HCT116 (cell line): ENCODE data around the gene KNDC1. TPM values are rescaled to one million over a fixed set of nuclear protein-coding genes. Genes with fewer than 3 reads are reported as not detected.

Experiments used
- ATAC-seq: fragments of 200-7000 bp; cut with Tn5 transposase; 2 replicates; pipeline ENCODE4 v1.9.1; 2020; ENCODE audit warnings: mild to moderate bottlenecking, moderate library complexity
- BruUV-seq: library from RNA; stranded (reverse); fragments of 400-500 nt; replicated peaks from 2 replicates; lab custom pipeline; 2021; lab: Mats Ljungman, UMichigan
- CTCF ChIA-PET: fragments of 300-600 bp; sonication (Branson Sonifier 250); formaldehyde crosslinking; loops from one replicate; lab custom pipeline; 2021; ENCODE audit warnings: antibody characterized with exemption; lab: Charles Lee
- POLR2A ChIA-PET: fragments of 300-600, 350-600 bp; sonication (Branson Sonifier 250); formaldehyde crosslinking; loops from one replicate; lab custom pipeline; 2021; ENCODE audit warnings: antibody characterized with exemption; lab: Charles Lee
- RAD21 ChIA-PET, 2 experiments: fragments of 300-600 bp; sonication (Branson Sonifier 250); formaldehyde crosslinking; loops; one replicate each; lab custom pipeline; 2023; ENCODE audit warnings: low total read pairs in 2 of 2; ENCODE audit not compliant: uncharacterized antibody in 2 of 2, unreplicated experiment in 2 of 2, low non-redundant PET in 1 of 2; lab: Charles Lee
- DNase-seq: peaks from one replicate; pipeline ENCODE4 v3.0.0-alpha.2; 2010; ENCODE audit warnings: low read depth, low spot score
- H2AFZ ChIP-seq: fragments of 200-600 bp; shearing (Covaris generic), sonication (generic); 2 replicates; pipeline ENCODE4 v1.6.1; 2017; ENCODE audit warnings: low read depth, mixed run types, mixed read lengths, antibody characterized with exemption, low read length; ENCODE audit not compliant: poor library complexity, severe bottlenecking
- H3K27ac ChIP-seq: 2 replicates; pipeline ENCODE4 v1.5.1; 2012; ENCODE audit warnings: low read depth, low read length
- H3K27me3 ChIP-seq: fragments of 200-600 bp; sonication (generic); 2 replicates; pipeline ENCODE4 v1.6.1; 2016; ENCODE audit warnings: mixed run types, low read length, mixed read lengths; ENCODE audit not compliant: insufficient read depth
- H3K36me3 ChIP-seq, 2 experiments: fragments of 200-500 bp in 1 of 2; fragments of 200-600 bp in 1 of 2; sonication (Bioruptor generic) in 1 of 2; sonication (generic) in 1 of 2; 2 replicates each; pipeline versions ENCODE4 v1.5.1 to v1.6.1; 2014 to 2016; ENCODE audit warnings: low read length in 2 of 2, inconsistent platforms in 1 of 2, mixed read lengths in 1 of 2, mixed run types in 1 of 2; ENCODE audit not compliant: insufficient read depth in 2 of 2, control insufficient read depth in 1 of 2
- H3K4me1 ChIP-seq, 2 experiments: fragments of 200-600 bp in 1 of 2; sonication (generic) in 1 of 2; 2 replicates each; pipeline versions ENCODE4 v1.5.1 to v1.6.1; 2012 to 2017; ENCODE audit warnings: low read length in 2 of 2, inconsistent platforms in 1 of 2, mild to moderate bottlenecking in 1 of 2, mixed read lengths in 1 of 2, mixed run types in 1 of 2, moderate library complexity in 1 of 2; ENCODE audit not compliant: insufficient read depth in 2 of 2, control insufficient read depth in 1 of 2
- H3K4me2 ChIP-seq: fragments of 200-600 bp; sonication (generic); 2 replicates; pipeline ENCODE4 v1.6.1; 2017; ENCODE audit warnings: mixed run types, low read length, mixed read lengths
- H3K4me3 ChIP-seq, 2 experiments: fragments of 200-600 bp in 1 of 2; sonication (generic) in 1 of 2; replicated peaks in 1 of 2; 2 replicates each; pipeline ENCODE4 v1.5.1; 2011 to 2016; ENCODE audit warnings: low read length in 2 of 2, control low read depth in 1 of 2, low read depth in 1 of 2, mild to moderate bottlenecking in 1 of 2, mixed read lengths in 1 of 2, mixed run types in 1 of 2
- H3K79me2 ChIP-seq: fragments of 200-600 bp; sonication (generic); 2 replicates; pipeline ENCODE4 v1.6.1; 2017; ENCODE audit warnings: mild to moderate bottlenecking, mixed run types, low read length, moderate library complexity, mixed read lengths; ENCODE audit not compliant: insufficient read depth
- H3K9ac ChIP-seq: fragments of 200-600 bp; sonication (generic); 2 replicates; pipeline ENCODE4 v1.6.1; 2016; ENCODE audit warnings: low read length, mixed read lengths
- H3K9me2 ChIP-seq: fragments of 200-600 bp; sonication (generic), shearing (Covaris generic); 2 replicates; pipeline ENCODE4 v1.6.1; 2017; ENCODE audit warnings: mixed run types, mild to moderate bottlenecking, moderate library complexity; ENCODE audit not compliant: insufficient read depth
- H3K9me3 ChIP-seq, 2 experiments: fragments of 200-500 bp in 1 of 2; fragments of 200-600 bp in 1 of 2; sonication (Bioruptor generic) in 1 of 2; sonication (generic) in 1 of 2; 2 replicates each; pipeline ENCODE4 v1.6.1; 2014 to 2017; ENCODE audit warnings: low read length in 2 of 2, mixed read lengths in 2 of 2, inconsistent platforms in 1 of 2, low read depth in 1 of 2, mild to moderate bottlenecking in 1 of 2, mixed run types in 1 of 2, moderate library complexity in 1 of 2; ENCODE audit not compliant: control insufficient read depth in 1 of 2, insufficient read depth in 1 of 2
- H4K20me1 ChIP-seq: fragments of 200-600 bp; sonication (generic), shearing (Covaris generic); 2 replicates; pipeline ENCODE4 v1.6.1; 2017; ENCODE audit warnings: mixed run types, mild to moderate bottlenecking, moderate library complexity; ENCODE audit not compliant: insufficient read depth
- CBX3 ChIP-seq: IDR thresholded peaks from 2 replicates; pipeline ENCODE4 v1.6.1; 2012; ENCODE audit warnings: low read depth
- CEBPB ChIP-seq: IDR thresholded peaks from 2 replicates; pipeline ENCODE4 v1.6.1; 2012; ENCODE audit warnings: low read depth
- ELF1 ChIP-seq: IDR thresholded peaks from 2 replicates; pipeline ENCODE4 v1.6.1; 2012; ENCODE audit warnings: low read depth, borderline replicate concordance
- EZH2phosphoT487 ChIP-seq: fragments of 200-600 bp; IDR thresholded peaks from 2 replicates; pipeline ENCODE4 v1.6.1; 2018; ENCODE audit warnings: antibody characterized with exemption, borderline replicate concordance
- JUND ChIP-seq: IDR thresholded peaks from 2 replicates; pipeline ENCODE4 v1.6.1; 2012
- POLR2A ChIP-seq: IDR thresholded peaks from 2 replicates; pipeline ENCODE4 v1.7.0; 2011; ENCODE audit warnings: borderline replicate concordance; ENCODE audit not compliant: insufficient read depth, insufficient read length; ENCODE audit errors: extremely low read depth
- POLR2AphosphoS5 ChIP-seq: IDR thresholded peaks from 2 replicates; pipeline ENCODE4 v1.6.1; 2011; ENCODE audit warnings: mild to moderate bottlenecking, low read depth, low read length, moderate library complexity
- RAD21 ChIP-seq: IDR thresholded peaks from 2 replicates; pipeline ENCODE4 v1.6.1; 2012; ENCODE audit warnings: low read depth, mild to moderate bottlenecking
- SIN3A ChIP-seq: IDR thresholded peaks from 2 replicates; pipeline ENCODE4 v1.6.1; 2012; ENCODE audit warnings: low read depth
- YY1 ChIP-seq: IDR thresholded peaks from 2 replicates; pipeline ENCODE4 v1.6.1; 2011; ENCODE audit warnings: low read length, low read depth, moderate library complexity, mild to moderate bottlenecking; ENCODE audit not compliant: insufficient replicate concordance; ENCODE audit errors: extremely low read depth
- ZFX ChIP-seq: fragments of 450-650 bp; IDR thresholded peaks from 2 replicates; pipeline ENCODE4 v1.6.1; 2017
- intact Hi-C: fragments of 100-400 bp; cut with micrococcal nuclease; formaldehyde crosslinking; loops from 2 replicates; pipeline ENCODE4 v1.10.0; 2022
- total RNA-seq: library from RNA; stranded (reverse); gene quantifications from one replicate; pipeline ENCODE4 v1.2.1, GENCODE V29; 2021; ENCODE audit not compliant: unreplicated experiment
- TF ChIP-seq, protein P1 (sequence below): IDR thresholded peaks from 2 replicates; pipeline ENCODE4 v1.6.1; 2012
- TF ChIP-seq, protein P2 (sequence below), 3 experiments: fragments of 200-600 bp in 1 of 3; sonication (generic) in 1 of 3; IDR thresholded peaks in 2 of 3; conservative IDR thresholded peaks in 1 of 3; 2 replicates each; pipeline ENCODE4 v1.5.1; 2012 to 2017; ENCODE audit warnings: low read depth in 2 of 3, low read length in 2 of 3, antibody characterized with exemption in 1 of 3, borderline replicate concordance in 1 of 3, control low read depth in 1 of 3, mild to moderate bottlenecking in 1 of 3, mixed read lengths in 1 of 3, mixed run types in 1 of 3, moderate library complexity in 1 of 3; ENCODE audit not compliant: insufficient read depth in 1 of 3
- TF ChIP-seq, protein P3 (sequence below): IDR thresholded peaks from 2 replicates; pipeline ENCODE4 v1.6.1; 2012
- TF ChIP-seq, protein P4 (sequence below): IDR thresholded peaks from 2 replicates; pipeline ENCODE4 v1.6.1; 2012; ENCODE audit warnings: low read depth

The KNDC1 gene
- total RNA-seq, 1 experiment from 2014 or later: 3.6 TPM

DNA sequence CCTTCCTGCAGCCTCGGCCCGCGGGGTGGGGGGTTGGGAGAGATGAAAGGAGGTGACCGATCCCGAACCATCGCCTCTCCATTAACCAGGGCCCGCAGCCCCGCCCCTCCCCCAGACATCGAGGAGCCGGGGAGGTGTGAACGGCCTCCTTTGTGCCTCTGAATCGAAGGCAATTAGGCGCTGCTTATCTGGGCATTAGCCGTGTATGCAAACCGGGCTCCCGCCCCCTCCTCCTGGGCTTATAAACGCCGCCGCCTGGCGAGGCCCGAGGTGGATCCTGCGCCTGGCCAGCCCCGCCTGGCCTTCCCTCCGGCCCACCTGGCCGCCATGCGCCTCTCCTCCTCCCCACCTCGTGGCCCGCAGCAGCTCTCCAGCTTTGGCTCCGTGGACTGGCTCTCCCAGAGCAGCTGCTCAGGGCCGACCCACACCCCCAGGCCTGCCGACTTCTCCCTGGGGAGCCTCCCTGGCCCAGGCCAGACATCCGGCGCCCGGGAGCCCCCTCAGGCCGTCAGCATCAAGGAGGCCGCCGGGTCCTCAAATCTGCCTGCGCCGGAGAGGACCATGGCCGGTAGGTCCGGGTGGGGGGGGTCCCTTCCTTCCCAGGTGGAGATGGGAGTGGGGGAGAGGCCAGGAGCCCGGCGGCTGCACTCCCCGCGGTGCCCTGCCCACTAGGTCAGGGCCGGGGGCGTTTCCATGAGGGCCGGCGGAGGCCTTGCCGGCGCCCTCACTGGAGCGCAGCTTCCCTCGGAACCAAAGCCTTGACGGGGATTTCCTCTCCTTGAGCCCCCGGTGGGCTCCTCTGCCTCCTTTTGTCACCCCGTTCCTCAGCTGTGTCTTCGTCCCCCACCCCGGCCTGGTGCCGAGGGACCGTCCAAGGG, 77.8 kb downstream of the KNDC1 start, which contains the start of gene VENTX:
Gene VENTX (plus strand): TSS at position 268 of the 878 bp plus-strand sequence. CDS start 60 bp downstream, at position 328.
- H3K9ac ChIP-seq: no peak within 1 kb of the TSS
- ChIA-PET RAD21 (no interaction called here), CTCF (no interaction called here), POLR2A (no interaction called here)
- no TSS peak for BruUV-seq
- no peaks in the 10 kb centered on the region for H3K79me2 ChIP-seq
- H3K27ac ChIP-seq: no peak within 1 kb of the TSS
- no peak for TF ChIP-seq RAD21
- TF ChIP-seq, protein P1, sequence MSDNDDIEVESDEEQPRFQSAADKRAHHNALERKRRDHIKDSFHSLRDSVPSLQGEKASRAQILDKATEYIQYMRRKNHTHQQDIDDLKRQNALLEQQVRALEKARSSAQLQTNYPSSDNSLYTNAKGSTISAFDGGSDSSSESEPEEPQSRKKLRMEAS: no peak
- TF ChIP-seq EZH2phosphoT487: no peak
- no peak for TF ChIP-seq CBX3
- TF ChIP-seq, protein P2, sequence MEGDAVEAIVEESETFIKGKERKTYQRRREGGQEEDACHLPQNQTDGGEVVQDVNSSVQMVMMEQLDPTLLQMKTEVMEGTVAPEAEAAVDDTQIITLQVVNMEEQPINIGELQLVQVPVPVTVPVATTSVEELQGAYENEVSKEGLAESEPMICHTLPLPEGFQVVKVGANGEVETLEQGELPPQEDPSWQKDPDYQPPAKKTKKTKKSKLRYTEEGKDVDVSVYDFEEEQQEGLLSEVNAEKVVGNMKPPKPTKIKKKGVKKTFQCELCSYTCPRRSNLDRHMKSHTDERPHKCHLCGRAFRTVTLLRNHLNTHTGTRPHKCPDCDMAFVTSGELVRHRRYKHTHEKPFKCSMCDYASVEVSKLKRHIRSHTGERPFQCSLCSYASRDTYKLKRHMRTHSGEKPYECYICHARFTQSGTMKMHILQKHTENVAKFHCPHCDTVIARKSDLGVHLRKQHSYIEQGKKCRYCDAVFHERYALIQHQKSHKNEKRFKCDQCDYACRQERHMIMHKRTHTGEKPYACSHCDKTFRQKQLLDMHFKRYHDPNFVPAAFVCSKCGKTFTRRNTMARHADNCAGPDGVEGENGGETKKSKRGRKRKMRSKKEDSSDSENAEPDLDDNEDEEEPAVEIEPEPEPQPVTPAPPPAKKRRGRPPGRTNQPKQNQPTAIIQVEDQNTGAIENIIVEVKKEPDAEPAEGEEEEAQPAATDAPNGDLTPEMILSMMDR (IDR thresholded peaks at IDR 0.05 in 2 of 3, conservative IDR thresholded peaks at IDR 0.05 in 1 of 3; ENCODE audit: borderline replicate concordance in 1 of 3, insufficient read depth in 1 of 3, low read depth in 2 of 3, low read length in 2 of 3): no peak
- no peak for TF ChIP-seq POLR2A
- no peak for TF ChIP-seq POLR2AphosphoS5
- TF ChIP-seq CEBPB: no peak
- TF ChIP-seq, protein P3, sequence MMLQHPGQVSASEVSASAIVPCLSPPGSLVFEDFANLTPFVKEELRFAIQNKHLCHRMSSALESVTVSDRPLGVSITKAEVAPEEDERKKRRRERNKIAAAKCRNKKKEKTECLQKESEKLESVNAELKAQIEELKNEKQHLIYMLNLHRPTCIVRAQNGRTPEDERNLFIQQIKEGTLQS: no peak
- TF ChIP-seq ZFX: no peak
- no peak for TF ChIP-seq ELF1
- TF ChIP-seq YY1: no peak
- TF ChIP-seq, protein P4, sequence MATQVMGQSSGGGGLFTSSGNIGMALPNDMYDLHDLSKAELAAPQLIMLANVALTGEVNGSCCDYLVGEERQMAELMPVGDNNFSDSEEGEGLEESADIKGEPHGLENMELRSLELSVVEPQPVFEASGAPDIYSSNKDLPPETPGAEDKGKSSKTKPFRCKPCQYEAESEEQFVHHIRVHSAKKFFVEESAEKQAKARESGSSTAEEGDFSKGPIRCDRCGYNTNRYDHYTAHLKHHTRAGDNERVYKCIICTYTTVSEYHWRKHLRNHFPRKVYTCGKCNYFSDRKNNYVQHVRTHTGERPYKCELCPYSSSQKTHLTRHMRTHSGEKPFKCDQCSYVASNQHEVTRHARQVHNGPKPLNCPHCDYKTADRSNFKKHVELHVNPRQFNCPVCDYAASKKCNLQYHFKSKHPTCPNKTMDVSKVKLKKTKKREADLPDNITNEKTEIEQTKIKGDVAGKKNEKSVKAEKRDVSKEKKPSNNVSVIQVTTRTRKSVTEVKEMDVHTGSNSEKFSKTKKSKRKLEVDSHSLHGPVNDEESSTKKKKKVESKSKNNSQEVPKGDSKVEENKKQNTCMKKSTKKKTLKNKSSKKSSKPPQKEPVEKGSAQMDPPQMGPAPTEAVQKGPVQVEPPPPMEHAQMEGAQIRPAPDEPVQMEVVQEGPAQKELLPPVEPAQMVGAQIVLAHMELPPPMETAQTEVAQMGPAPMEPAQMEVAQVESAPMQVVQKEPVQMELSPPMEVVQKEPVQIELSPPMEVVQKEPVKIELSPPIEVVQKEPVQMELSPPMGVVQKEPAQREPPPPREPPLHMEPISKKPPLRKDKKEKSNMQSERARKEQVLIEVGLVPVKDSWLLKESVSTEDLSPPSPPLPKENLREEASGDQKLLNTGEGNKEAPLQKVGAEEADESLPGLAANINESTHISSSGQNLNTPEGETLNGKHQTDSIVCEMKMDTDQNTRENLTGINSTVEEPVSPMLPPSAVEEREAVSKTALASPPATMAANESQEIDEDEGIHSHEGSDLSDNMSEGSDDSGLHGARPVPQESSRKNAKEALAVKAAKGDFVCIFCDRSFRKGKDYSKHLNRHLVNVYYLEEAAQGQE: no peak
- no peak for TF ChIP-seq SIN3A
- no peak for TF ChIP-seq JUND
- no peaks in the 10 kb centered on the region for H3K4me1 ChIP-seq
- no peaks in the 10 kb centered on the region for H3K36me3 ChIP-seq
- no peak within 1 kb of the TSS for H2AFZ ChIP-seq
- H3K4me2 ChIP-seq: no peak within 1 kb of the TSS
- intact Hi-C loops: no loop called here
- H3K9me2 ChIP-seq: no peaks in the 10 kb centered on the region
- ATAC-seq: no peak
- H4K20me1 ChIP-seq: no peaks in the 10 kb centered on the region
- H3K9me3 ChIP-seq: no peaks in the 10 kb centered on the region
- no peaks in the 10 kb centered on the region for H3K27me3 ChIP-seq
- DNase-seq: no peak
- H3K4me3 ChIP-seq: no peak within 1 kb of the TSS
